Peyer's patch (tissue), 4 donors: ENCODE results near the gene HCRTR1. TPM values are rescaled to one million over a fixed set of nuclear protein-coding genes. Genes with fewer than 3 reads are reported as not detected.

Experiments
- DNase-seq, 3 donors: peaks; one replicate each; pipeline ENCODE4 v3.0.0-alpha.2; 2017 to 2019
- H3K27ac ChIP-seq, 4 donors: fragments of 200-600 bp; sonication (generic); one replicate each; pipeline ENCODE4 v1.5.1; 2016 to 2019
- H3K27me3 ChIP-seq, 2 donors: fragments of 200-600 bp; sonication (generic); one replicate each; pipeline ENCODE4 v1.5.1; 2019
- H3K36me3 ChIP-seq, 3 donors: fragments of 200-600 bp; sonication (generic); one replicate each; pipeline ENCODE4 v1.5.1; 2016 to 2019
- H3K4me1 ChIP-seq, 4 donors: fragments of 200-600 bp; sonication (generic); one replicate each; pipeline ENCODE4 v1.5.1; 2016 to 2019
- H3K4me3 ChIP-seq, 4 donors: fragments of 200-600 bp; sonication (generic); 1 replicate in 3 of 4; 2 replicates in 1 of 4; pipeline ENCODE4 v1.5.1; 2016 to 2019; ENCODE audit warnings: mild to moderate bottlenecking in 1 of 4
- H3K9me3 ChIP-seq, 4 donors: fragments of 200-600 bp; sonication (generic); one replicate each; pipeline ENCODE4 v1.5.1; 2016 to 2019; ENCODE audit warnings: mild to moderate bottlenecking in 1 of 4
- POLR2A ChIP-seq, 2 donors: fragments of 450-650 bp; IDR thresholded peaks; one replicate each; pipeline ENCODE4 v1.5.1; 2017; ENCODE audit warnings: antibody characterized with exemption in 2 of 2, mild to moderate bottlenecking in 2 of 2, moderate library complexity in 2 of 2
- total RNA-seq, 4 donors: library from RNA; depleted of rRNA; stranded (reverse); fragments of >200 nt; gene quantifications; one replicate each; pipeline ENCODE4 v1.1.0, GENCODE V29; 2016
- TF ChIP-seq, protein P1 (sequence below), 6 experiments: fragments of 450-650 bp in 4 of 6; fragments of 200-600 bp in 2 of 6; sonication (generic) in 1 of 6; IDR thresholded peaks; one replicate each; pipeline ENCODE4 v1.5.1; 2017 to 2019; ENCODE audit warnings: antibody characterized with exemption in 6 of 6, mild to moderate bottlenecking in 3 of 6, moderate library complexity in 1 of 6

Gene HCRTR1
- total RNA-seq, 4 donors from 2014 or later: not detected

- DNase-seq: no peak
- TF ChIP-seq, protein P1, sequence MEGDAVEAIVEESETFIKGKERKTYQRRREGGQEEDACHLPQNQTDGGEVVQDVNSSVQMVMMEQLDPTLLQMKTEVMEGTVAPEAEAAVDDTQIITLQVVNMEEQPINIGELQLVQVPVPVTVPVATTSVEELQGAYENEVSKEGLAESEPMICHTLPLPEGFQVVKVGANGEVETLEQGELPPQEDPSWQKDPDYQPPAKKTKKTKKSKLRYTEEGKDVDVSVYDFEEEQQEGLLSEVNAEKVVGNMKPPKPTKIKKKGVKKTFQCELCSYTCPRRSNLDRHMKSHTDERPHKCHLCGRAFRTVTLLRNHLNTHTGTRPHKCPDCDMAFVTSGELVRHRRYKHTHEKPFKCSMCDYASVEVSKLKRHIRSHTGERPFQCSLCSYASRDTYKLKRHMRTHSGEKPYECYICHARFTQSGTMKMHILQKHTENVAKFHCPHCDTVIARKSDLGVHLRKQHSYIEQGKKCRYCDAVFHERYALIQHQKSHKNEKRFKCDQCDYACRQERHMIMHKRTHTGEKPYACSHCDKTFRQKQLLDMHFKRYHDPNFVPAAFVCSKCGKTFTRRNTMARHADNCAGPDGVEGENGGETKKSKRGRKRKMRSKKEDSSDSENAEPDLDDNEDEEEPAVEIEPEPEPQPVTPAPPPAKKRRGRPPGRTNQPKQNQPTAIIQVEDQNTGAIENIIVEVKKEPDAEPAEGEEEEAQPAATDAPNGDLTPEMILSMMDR (IDR thresholded peaks at IDR 0.05): no peak
- TF ChIP-seq POLR2A (IDR thresholded peaks at IDR 0.05): no peak
- Histone ChIP-seq H3K4me1 (no peaks in the 10 kb centered on the region), H3K27ac (no peak overlapping the region), H3K36me3 (no peaks in the 10 kb centered on the region), H3K9me3 (no peaks in the 10 kb centered on the region), H3K27me3 (no peaks in the 10 kb centered on the region), H3K4me3 (no peak overlapping the region)
Observed at GRCh38 chr1:31595836-31596736, 21.4 kb upstream of the HCRTR1 start.

GRCh38 chr1:31596737-31597097, 20.8 kb upstream of the HCRTR1 start:
- Histone ChIP-seq H3K4me3 (no peak overlapping the region), H3K9me3 (no peaks in the 10 kb centered on the region), H3K27me3 (no peaks in the 10 kb centered on the region), H3K27ac (no peak overlapping the region), H3K4me1 (no peaks in the 10 kb centered on the region), H3K36me3 (no peaks in the 10 kb centered on the region)
- DNase-seq: peak in 1 of 3 donors; percentile 10
- TF ChIP-seq, protein P1 (IDR thresholded peaks at IDR 0.05): no peak
- no peak for TF ChIP-seq POLR2A (IDR thresholded peaks at IDR 0.05)

DNA sequence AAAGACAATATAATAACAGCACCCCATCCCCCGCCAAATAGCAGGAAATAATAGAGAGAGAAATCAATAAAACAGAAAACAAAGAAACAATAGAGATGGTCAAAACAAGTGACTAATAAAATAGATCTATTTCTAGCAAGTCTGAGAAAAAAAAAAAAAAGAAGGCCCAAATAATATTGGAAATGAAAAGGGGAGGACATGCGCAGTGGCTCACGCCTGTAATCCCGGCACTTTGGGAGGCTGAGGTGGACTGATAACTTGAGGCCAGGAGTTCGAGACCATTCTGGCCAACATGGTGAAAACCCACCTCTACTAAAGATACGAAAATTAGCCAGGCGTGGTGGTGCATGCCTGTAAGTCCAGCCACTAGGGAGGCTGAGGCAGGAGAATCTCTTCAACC, 18.5 kb upstream of the HCRTR1 start:
- no peaks in the 10 kb centered on the region for H3K4me1 ChIP-seq
- TF ChIP-seq POLR2A (IDR thresholded peaks at IDR 0.05): no peak
- DNase-seq: peak in 1 of 3 donors; percentile 10

GRCh38 chr1:31600641-31601040, 16.8 kb upstream of the HCRTR1 start:
- no peak for DNase-seq
- H3K4me1 ChIP-seq: no peaks in the 10 kb centered on the region
- H3K9me3 ChIP-seq: no peaks in the 10 kb centered on the region
- H3K27ac ChIP-seq: no peak overlapping the region
- no peaks in the 10 kb centered on the region for H3K36me3 ChIP-seq
- H3K27me3 ChIP-seq: no peaks in the 10 kb centered on the region
- no peak overlapping the region for H3K4me3 ChIP-seq
- TF ChIP-seq, protein P1 (IDR thresholded peaks at IDR 0.05): no peak
- TF ChIP-seq POLR2A (IDR thresholded peaks at IDR 0.05): no peak

More for the DNA sequence above, 18.5 kb upstream of the HCRTR1 start:
- no peaks in the 10 kb centered on the region for H3K9me3 ChIP-seq
- no peak overlapping the region for H3K27ac ChIP-seq
- H3K27me3 ChIP-seq: no peaks in the 10 kb centered on the region
- no peaks in the 10 kb centered on the region for H3K36me3 ChIP-seq
- no peak overlapping the region for H3K4me3 ChIP-seq

DNA sequence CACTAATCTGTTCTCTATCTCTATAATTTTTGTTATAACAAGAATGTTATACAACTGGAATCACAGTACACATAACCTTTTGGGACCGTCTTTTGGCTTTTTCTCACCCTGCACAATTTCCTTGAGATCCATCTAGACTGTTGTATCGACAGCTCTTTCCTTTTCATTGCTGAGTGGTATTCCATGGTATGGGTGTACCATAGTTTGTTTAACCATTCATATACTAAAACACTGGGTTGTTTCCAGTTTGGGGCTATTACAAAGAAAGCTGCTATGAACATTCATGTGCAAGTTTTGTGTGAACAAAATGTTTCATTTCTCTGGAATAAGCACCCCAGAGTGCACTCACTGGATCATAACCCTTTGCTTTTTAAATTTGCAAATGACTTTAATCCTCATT, 15.4 kb upstream of the HCRTR1 start:
- Histone ChIP-seq H3K4me1 (no peaks in the 10 kb centered on the region), H3K4me3 (no peak overlapping the region), H3K27me3 (no peaks in the 10 kb centered on the region), H3K27ac (no peak overlapping the region), H3K9me3 (no peaks in the 10 kb centered on the region), H3K36me3 (no peaks in the 10 kb centered on the region)
- TF ChIP-seq POLR2A (IDR thresholded peaks at IDR 0.05): no peak
- TF ChIP-seq, protein P1 (IDR thresholded peaks at IDR 0.05): no peak
- no peak for DNase-seq

- no peak for TF ChIP-seq POLR2A (IDR thresholded peaks at IDR 0.05)
- TF ChIP-seq, protein P1 (IDR thresholded peaks at IDR 0.05): no peak
- DNase-seq: peak in 1 of 3 donors; percentile 13
- Histone ChIP-seq H3K36me3 (no peaks in the 10 kb centered on the region), H3K27ac (no peak overlapping the region), H3K4me3 (no peak overlapping the region), H3K4me1 (no peaks in the 10 kb centered on the region), H3K9me3 (no peaks in the 10 kb centered on the region), H3K27me3 (no peaks in the 10 kb centered on the region)
Observed at GRCh38 chr1:31605908-31606427, 11.5 kb upstream of the HCRTR1 start.
